WTC11 (cell line): ENCODE measurements around the gene ABCC4.

Source experiments
- CTCF ChIP-seq: fragments of 200-600 bp; IDR thresholded peaks from 2 replicates; pipeline ENCODE4 v1.8.0; 2022; ENCODE audit warnings: antibody characterized with exemption
- FOXP1 ChIP-seq: sonication (generic); formaldehyde crosslinking; IDR thresholded peaks from 2 replicates; pipeline ENCODE4 v1.8.0; 2022; ENCODE audit warnings: missing genetic modification reagents, mild to moderate bottlenecking, moderate library complexity, borderline replicate concordance
- MAX ChIP-seq: sonication (generic); formaldehyde crosslinking; IDR thresholded peaks from 2 replicates; pipeline ENCODE4 v1.8.0; 2022; ENCODE audit warnings: mild to moderate bottlenecking, missing genetic modification reagents
- NR2C2 ChIP-seq: sonication (generic); formaldehyde crosslinking; IDR thresholded peaks from 2 replicates; pipeline ENCODE4 v1.8.0; 2022; ENCODE audit warnings: mild to moderate bottlenecking, missing genetic modification reagents
- TP53 ChIP-seq: sonication (generic); formaldehyde crosslinking; IDR thresholded peaks from 2 replicates; pipeline ENCODE4 v1.8.1; 2023; ENCODE audit warnings: mild to moderate bottlenecking, missing genetic modification reagents

GRCh38 chr13:94987081-94987480 is 314.2 kb downstream of the ABCC4 start:
- TF ChIP-seq CTCF (no peak), MAX (no peak), TP53 (CRISPR knock-in tag) (no peak), NR2C2 (CRISPR knock-in tag) (no peak), FOXP1 (CRISPR knock-in tag) (no peak)
